H1 (cell line): ENCODE data around the gene PRR5L. TPM values are rescaled to one million over a fixed set of nuclear protein-coding genes. Genes with fewer than 3 reads are reported as not detected.

Experiments used
- BACH1 ChIP-seq: IDR thresholded peaks from 2 replicates; pipeline ENCODE4 v1.6.1; 2012; ENCODE audit warnings: low read length, improper control_type of control experiment
- CHD7 ChIP-seq: fragments of 300-600 bp; sonication (generic); IDR thresholded peaks from 2 replicates; pipeline ENCODE4 v1.7.1; 2012; ENCODE audit warnings: low read length, moderate library complexity, mild to moderate bottlenecking, inconsistent platforms; ENCODE audit not compliant: insufficient replicate concordance
- polyA plus RNA-seq, 7 experiments: library from polyadenylated mRNA; depleted of rRNA in 3 of 7; stranded (reverse) in 5 of 7; unstranded in 2 of 7; fragments of >200 nt in 5 of 7; fragments of 200-250 nt in 2 of 7; gene quantifications; 1 replicate in 5 of 7; 2 replicates in 1 of 7; 4 replicates in 1 of 7; pipeline versions ENCODE4 v1.2.1 to v1.2.3, GENCODE V29; 2011 to 2013; ENCODE audit warnings: missing spikeins in 2 of 7, mixed read lengths in 2 of 7
- total RNA-seq: library from RNA; stranded (reverse); fragmentation: NEBNext Ultra II Directional; extraction: Animal tissue kit (Norgen Biotek cat#: 25700); gene quantifications from 2 replicates; pipeline ENCODE4 v1.2.1, GENCODE V29; 2021

The PRR5L gene
- total and polyA plus RNA-seq, 2 of the 8 experiments (the other 6 are each of a cell fraction or from before 2014, with no cell fraction given) = 6.6 to 10.1 TPM

GRCh38 chr11:36339888-36340287 is 43.8 kb downstream of the PRR5L start (continued):
- TF ChIP-seq CHD7 (no peak), BACH1 (no peak)
- TF ChIP-seq, all 59 proteins: peak for 0
